ENCODE results near the gene TOP3B.

Gene TOP3B

GRCh38 chr22:21932347-21932746 lies 50.2 kb downstream of the TOP3B start:
- TF ChIP-seq ZNF565 (CRISPR knock-in tag; conservative IDR thresholded peaks at IDR 0.05; ENCODE audit: low read depth) (no peak), PATZ1 (CRISPR knock-in tag; IDR thresholded peaks at IDR 0.05; ENCODE audit: borderline replicate concordance) (no peak), PPARA (CRISPR knock-in tag; IDR thresholded peaks at IDR 0.05; ENCODE audit: borderline replicate concordance) (no peak), ZNF8 (CRISPR knock-in tag; IDR thresholded peaks at IDR 0.05) (no peak), BACH2 (CRISPR knock-in tag; IDR thresholded peaks at IDR 0.05; ENCODE audit: borderline replicate concordance) (no peak)
- no peak for ATAC-seq

GRCh38 chr22:21931056-21931455 lies 51.5 kb downstream of the TOP3B start:
- ATAC-seq, result no peak
- no peak for TF ChIP-seq OSR1 (CRISPR knock-in tag; IDR thresholded peaks at IDR 0.05)
- no peak for TF ChIP-seq TOX (CRISPR knock-in tag; IDR thresholded peaks at IDR 0.05; ENCODE audit: borderline replicate concordance)
- no peak for TF ChIP-seq CSDC2 (CRISPR knock-in tag; IDR thresholded peaks at IDR 0.05)
- TF ChIP-seq PATZ1 (CRISPR knock-in tag; IDR thresholded peaks at IDR 0.05; ENCODE audit: borderline replicate concordance), result no peak
- no peak for TF ChIP-seq BACH2 (CRISPR knock-in tag; IDR thresholded peaks at IDR 0.05; ENCODE audit: borderline replicate concordance)
- no peak for TF ChIP-seq SNAI2 (CRISPR knock-in tag; IDR thresholded peaks at IDR 0.05)
- no peak for TF ChIP-seq ZFP3 (CRISPR knock-in tag; IDR thresholded peaks at IDR 0.05)
- no peak for TF ChIP-seq POU6F1 (CRISPR knock-in tag; IDR thresholded peaks at IDR 0.05; ENCODE audit: borderline replicate concordance, low read depth)
- no peak for TF ChIP-seq ZNF70 (CRISPR knock-in tag; IDR thresholded peaks at IDR 0.05)
- TF ChIP-seq PPARA (CRISPR knock-in tag; IDR thresholded peaks at IDR 0.05; ENCODE audit: borderline replicate concordance), result no peak
- no peak for TF ChIP-seq TCF4 (CRISPR knock-in tag; IDR thresholded peaks at IDR 0.05; ENCODE audit: borderline replicate concordance)
- no peak for TF ChIP-seq ZFP30 (CRISPR knock-in tag; IDR thresholded peaks at IDR 0.05)
- TF ChIP-seq TSHZ2 (CRISPR knock-in tag; IDR thresholded peaks at IDR 0.05), result no peak

- ATAC-seq, result no peak
- TF ChIP-seq TSHZ2 (CRISPR knock-in tag; IDR thresholded peaks at IDR 0.05) (no peak), ZNF8 (CRISPR knock-in tag; IDR thresholded peaks at IDR 0.05) (no peak), OSR1 (CRISPR knock-in tag; IDR thresholded peaks at IDR 0.05) (no peak), CSRNP3 (CRISPR knock-in tag; IDR thresholded peaks at IDR 0.05) (no peak), CREB5 (CRISPR knock-in tag; IDR thresholded peaks at IDR 0.05; ENCODE audit: low read depth) (no peak), ZNF70 (CRISPR knock-in tag; IDR thresholded peaks at IDR 0.05) (no peak), ZC3H10 (CRISPR knock-in tag; IDR thresholded peaks at IDR 0.05) (no peak), TOX (CRISPR knock-in tag; IDR thresholded peaks at IDR 0.05; ENCODE audit: borderline replicate concordance) (no peak), PPARA (CRISPR knock-in tag; IDR thresholded peaks at IDR 0.05; ENCODE audit: borderline replicate concordance) (no peak), ZFP3 (CRISPR knock-in tag; IDR thresholded peaks at IDR 0.05) (no peak), RARB (CRISPR knock-in tag; IDR thresholded peaks at IDR 0.05) (no peak), GLIS3 (CRISPR knock-in tag; IDR thresholded peaks at IDR 0.05) (no peak)
Measured at GRCh38 chr22:21929253-21929652, 53.3 kb downstream of the TOP3B start.

Measured in SK-N-SH treated with all-trans-retinoic acid at 6 μM for 48 hours (cell line).